Measurements from ENCODE around the gene ME1. TPM values are rescaled to one million over a fixed set of nuclear protein-coding genes. Genes with fewer than 3 reads are reported as not detected.

ME1 gene
- 37.5 to 43.4 TPM (median 39.0 TPM) in 5 replicates for total RNA-seq (2022; extraction: Qiagen RNA extraction)

GRCh38 chr6:83430611-83431544, at the start of gene ME1:
TSS of gene ME1 (minus strand) at chr6:83431051. CDS start at chr6:83430954, 97 bp downstream.

GRCh38 chr6:83192871-83193746, 237.7 kb downstream of the ME1 start, which contains the start of the genes PGM3 and RWDD2A:
TSS of gene PGM3 (minus strand) at chr6:83193265. CDS start at chr6:83191012, 2,253 bp downstream.
TSS of gene RWDD2A (plus strand) at chr6:83193357. CDS start at chr6:83194452, 1,095 bp downstream.

Other genes with a start within 250 kb of the ME1 start
- 20.4 to 28.2 TPM (median 25.3 TPM) in 5 replicates for gene PGM3, start 237.8 kb downstream of the ME1 start, total RNA-seq (2022; extraction: Qiagen RNA extraction)
- 1.3 to 1.9 TPM (median 1.7 TPM) in 5 replicates for gene RWDD2A, start 237.7 kb downstream of the ME1 start, total RNA-seq (2022; extraction: Qiagen RNA extraction)
- 0.06 to 0.16 TPM (median 0.08 TPM) in 5 replicates for gene PRSS35, start 81.5 kb upstream of the ME1 start, total RNA-seq (2022; extraction: Qiagen RNA extraction)